Measurements from ENCODE around the gene LCE1A.
A peak's percentile ranks its signal among the peaks of the same experiment; 100 is the strongest.

LCE1A gene

GRCh38 chr1:152827173-152827572 lies at the start of gene LCE1A:
Gene LCE1A (plus strand): TSS chr1:152827473. CDS start chr1:152827473, 0 bp downstream.
- no peak for DNase-seq (ENCODE audit: low read depth in 2 of 2)

GRCh38 chr1:152777510-152778137 lies 49.6 kb upstream of the LCE1A start:
- DNase-seq (ENCODE audit: low read depth in 2 of 2) = no peak

- DNase-seq (ENCODE audit: low read depth in 2 of 2) = no peak
Observed at GRCh38 chr1:152783095-152783494, 44.2 kb upstream of the LCE1A start.

- no peak for DNase-seq (ENCODE audit: low read depth in 2 of 2)
Observed at GRCh38 chr1:152786077-152786476, 41.2 kb upstream of the LCE1A start, which contains the start of gene LCE1E. Gene LCE1E (plus strand): TSS chr1:152786257. CDS start chr1:152787300, 1,043 bp downstream.

GRCh38 chr1:152795686-152796085 lies 31.6 kb upstream of the LCE1A start:
- no peak for DNase-seq (ENCODE audit: low read depth in 2 of 2)

GRCh38 chr1:152796421-152796820 lies 30.9 kb upstream of the LCE1A start, which contains the start of gene LCE1D:
Gene LCE1D (plus strand): TSS chr1:152796721. CDS start chr1:152797795, 1,074 bp downstream.
- no peak for DNase-seq (ENCODE audit: low read depth in 2 of 2)

- DNase-seq (ENCODE audit: low read depth in 2 of 2) = no peak
Observed at GRCh38 chr1:152801333-152801732, 25.9 kb upstream of the LCE1A start.

GRCh38 chr1:152806576-152806975 lies 20.7 kb upstream of the LCE1A start, which contains the start of gene LCE1C:
Gene LCE1C (minus strand): TSS chr1:152806651. CDS start chr1:152805478, 1,173 bp downstream.
- no peak for DNase-seq (ENCODE audit: low read depth in 2 of 2)

- no peak for DNase-seq (ENCODE audit: low read depth in 2 of 2)
Observed at GRCh38 chr1:152811050-152811449, 16.2 kb upstream of the LCE1A start.

- no peak for DNase-seq (ENCODE audit: low read depth in 2 of 2)
Observed at GRCh38 chr1:152811671-152812070, 15.6 kb upstream of the LCE1A start, which contains the start of gene LCE1B. Gene LCE1B (plus strand): TSS chr1:152811971. CDS start chr1:152812447, 476 bp downstream.

GRCh38 chr1:152817309-152817708 lies 10.0 kb upstream of the LCE1A start:
- no peak for DNase-seq (ENCODE audit: low read depth in 2 of 2)

- no peak for DNase-seq (ENCODE audit: low read depth in 2 of 2)
Observed at GRCh38 chr1:152823294-152823693, 4.0 kb upstream of the LCE1A start.

GRCh38 chr1:152824964-152825363 lies 2.3 kb upstream of the LCE1A start:
- DNase-seq (ENCODE audit: low read depth in 2 of 2) = no peak

GRCh38 chr1:152836870-152837269 lies 9.6 kb downstream of the LCE1A start:
- no peak for DNase-seq (ENCODE audit: low read depth in 2 of 2)

- DNase-seq (ENCODE audit: low read depth in 2 of 2) = no peak
Observed at GRCh38 chr1:152842556-152842955, 15.3 kb downstream of the LCE1A start, which contains the start of gene LCE6A. Gene LCE6A (plus strand): TSS chr1:152842856. CDS start chr1:152843521, 665 bp downstream.

- no peak for DNase-seq (ENCODE audit: low read depth in 2 of 2)
Observed at GRCh38 chr1:152855661-152856060, 28.4 kb downstream of the LCE1A start.

GRCh38 chr1:152858062-152858461 lies 30.8 kb downstream of the LCE1A start:
- DNase-seq (ENCODE audit: low read depth in 2 of 2) = no peak

GRCh38 chr1:152859696-152860095 lies 32.4 kb downstream of the LCE1A start, which contains the start of gene LCE7A:
Gene LCE7A (plus strand): TSS chr1:152859996. CDS start chr1:152860698, 702 bp downstream.
- no peak for DNase-seq (ENCODE audit: low read depth in 2 of 2)

GRCh38 chr1:152860129-152860528 lies 32.9 kb downstream of the LCE1A start:
- no peak for DNase-seq (ENCODE audit: low read depth in 2 of 2)

- DNase-seq (ENCODE audit: low read depth in 2 of 2) = no peak
Observed at GRCh38 chr1:152861374-152861773, 34.1 kb downstream of the LCE1A start.

- DNase-seq (ENCODE audit: low read depth in 2 of 2) = no peak
Observed at GRCh38 chr1:152864443-152864842, 37.2 kb downstream of the LCE1A start.

GRCh38 chr1:152866321-152866720 lies 39.0 kb downstream of the LCE1A start:
- no peak for DNase-seq (ENCODE audit: low read depth in 2 of 2)

- peak; percentile 23 to 25 for DNase-seq (ENCODE audit: low read depth in 2 of 2)
Observed at GRCh38 chr1:152869808-152870419, 42.6 kb downstream of the LCE1A start.
